ENCODE measurements around the gene PCF11. TPM values are rescaled to one million over a fixed set of nuclear protein-coding genes. Genes with fewer than 3 reads are reported as not detected.

Gene PCF11, protein sequence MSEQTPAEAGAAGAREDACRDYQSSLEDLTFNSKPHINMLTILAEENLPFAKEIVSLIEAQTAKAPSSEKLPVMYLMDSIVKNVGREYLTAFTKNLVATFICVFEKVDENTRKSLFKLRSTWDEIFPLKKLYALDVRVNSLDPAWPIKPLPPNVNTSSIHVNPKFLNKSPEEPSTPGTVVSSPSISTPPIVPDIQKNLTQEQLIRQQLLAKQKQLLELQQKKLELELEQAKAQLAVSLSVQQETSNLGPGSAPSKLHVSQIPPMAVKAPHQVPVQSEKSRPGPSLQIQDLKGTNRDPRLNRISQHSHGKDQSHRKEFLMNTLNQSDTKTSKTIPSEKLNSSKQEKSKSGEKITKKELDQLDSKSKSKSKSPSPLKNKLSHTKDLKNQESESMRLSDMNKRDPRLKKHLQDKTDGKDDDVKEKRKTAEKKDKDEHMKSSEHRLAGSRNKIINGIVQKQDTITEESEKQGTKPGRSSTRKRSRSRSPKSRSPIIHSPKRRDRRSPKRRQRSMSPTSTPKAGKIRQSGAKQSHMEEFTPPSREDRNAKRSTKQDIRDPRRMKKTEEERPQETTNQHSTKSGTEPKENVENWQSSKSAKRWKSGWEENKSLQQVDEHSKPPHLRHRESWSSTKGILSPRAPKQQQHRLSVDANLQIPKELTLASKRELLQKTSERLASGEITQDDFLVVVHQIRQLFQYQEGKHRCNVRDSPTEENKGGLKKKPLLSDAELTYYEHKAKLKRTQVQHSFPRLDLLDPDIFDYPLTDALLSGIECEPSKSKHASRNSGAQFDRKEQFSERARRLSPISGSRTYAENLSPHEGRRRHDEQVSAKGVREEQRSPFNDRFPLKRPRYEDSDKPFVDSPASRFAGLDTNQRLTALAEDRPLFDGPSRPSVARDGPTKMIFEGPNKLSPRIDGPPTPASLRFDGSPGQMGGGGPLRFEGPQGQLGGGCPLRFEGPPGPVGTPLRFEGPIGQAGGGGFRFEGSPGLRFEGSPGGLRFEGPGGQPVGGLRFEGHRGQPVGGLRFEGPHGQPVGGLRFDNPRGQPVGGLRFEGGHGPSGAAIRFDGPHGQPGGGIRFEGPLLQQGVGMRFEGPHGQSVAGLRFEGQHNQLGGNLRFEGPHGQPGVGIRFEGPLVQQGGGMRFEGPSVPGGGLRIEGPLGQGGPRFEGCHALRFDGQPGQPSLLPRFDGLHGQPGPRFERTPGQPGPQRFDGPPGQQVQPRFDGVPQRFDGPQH (N-terminal part only)
- total RNA-seq (2022): 45.0 and 48.8 TPM in 2 replicates
- Bru-seq, nascent RNA: percentile 96 among the genes with signal in this experiment
- percentile 90 among the genes with signal in this experiment for BruChase-seq, experiment 1, labeled RNA remaining after a 6-hour chase
- BruChase-seq, experiment 2, labeled RNA remaining after a 2-hour chase: percentile 96 among the genes with signal in this experiment
- long read RNA-seq, full-length matches to known transcripts: 1 of 8 reads
- long read RNA-seq, partial matches to known transcripts: 4 of 8 reads
- long read RNA-seq, other reads (novel, unspliced or antisense): 3 of 8 reads

DNA sequence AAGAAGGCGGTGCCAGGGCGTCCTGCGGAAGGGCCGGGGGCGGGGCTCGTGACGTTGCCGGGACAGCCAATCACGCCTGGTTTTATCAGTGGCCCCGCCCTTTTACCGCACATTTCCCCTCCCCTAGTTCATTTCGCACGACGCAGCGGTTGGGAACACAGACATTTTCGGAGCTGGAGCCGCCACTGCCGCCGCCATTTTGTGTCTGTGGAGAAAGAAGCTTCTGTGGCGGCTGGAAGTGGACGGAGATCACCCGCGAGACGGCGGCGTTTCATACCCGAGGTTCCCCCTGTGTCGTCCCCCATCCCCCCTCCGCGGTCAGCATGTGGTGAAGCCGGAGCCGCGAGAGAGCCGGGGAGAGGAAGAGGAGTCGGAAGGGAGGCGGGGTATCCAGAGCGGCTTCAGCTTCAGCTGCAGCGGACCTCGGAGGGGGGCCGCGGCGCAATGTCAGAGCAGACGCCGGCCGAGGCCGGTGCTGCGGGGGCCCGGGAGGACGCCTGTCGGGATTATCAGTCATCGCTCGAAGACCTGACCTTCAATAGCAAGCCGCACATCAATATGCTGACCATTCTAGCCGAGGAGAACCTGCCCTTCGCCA lies at the start of gene PCF11:
TSS of gene PCF11 (plus strand) at position 136 of the 598 bp plus-strand sequence. CDS start at position 445, 309 bp downstream.
- Mint-ChIP-seq H3K27me3 (ENCODE audit: unreplicated experiment) (no peaks in the 10 kb centered on the region), H3K27ac (ENCODE audit: unreplicated experiment) (peak within 1 kb of the TSS; percentile 93), H3K4me3 (ENCODE audit: low read depth, unreplicated experiment) (peak within 1 kb of the TSS; percentile 96), H3K36me3 (ENCODE audit: insufficient read depth, unreplicated experiment) (peaks cover 61% of the 10 kb centered on the region), H3K4me1 (ENCODE audit: low read depth, unreplicated experiment) (no peaks in the 10 kb centered on the region), H3K9me3 (ENCODE audit: low read depth, unreplicated experiment) (no peaks in the 10 kb centered on the region)
- no peak for DNase-seq
- BruUV-seq (replicated peaks): TSS peak; percentile 51
- CTCF ChIA-PET: interaction anchor here (0.7 to 1.4 kb wide), 3 partner anchors 20 to 129 kb away, joined by 3 to 12 read pairs (median 3); partner anchors contain the start of gene CCDC90B
- TF ChIP-seq, protein P1, sequence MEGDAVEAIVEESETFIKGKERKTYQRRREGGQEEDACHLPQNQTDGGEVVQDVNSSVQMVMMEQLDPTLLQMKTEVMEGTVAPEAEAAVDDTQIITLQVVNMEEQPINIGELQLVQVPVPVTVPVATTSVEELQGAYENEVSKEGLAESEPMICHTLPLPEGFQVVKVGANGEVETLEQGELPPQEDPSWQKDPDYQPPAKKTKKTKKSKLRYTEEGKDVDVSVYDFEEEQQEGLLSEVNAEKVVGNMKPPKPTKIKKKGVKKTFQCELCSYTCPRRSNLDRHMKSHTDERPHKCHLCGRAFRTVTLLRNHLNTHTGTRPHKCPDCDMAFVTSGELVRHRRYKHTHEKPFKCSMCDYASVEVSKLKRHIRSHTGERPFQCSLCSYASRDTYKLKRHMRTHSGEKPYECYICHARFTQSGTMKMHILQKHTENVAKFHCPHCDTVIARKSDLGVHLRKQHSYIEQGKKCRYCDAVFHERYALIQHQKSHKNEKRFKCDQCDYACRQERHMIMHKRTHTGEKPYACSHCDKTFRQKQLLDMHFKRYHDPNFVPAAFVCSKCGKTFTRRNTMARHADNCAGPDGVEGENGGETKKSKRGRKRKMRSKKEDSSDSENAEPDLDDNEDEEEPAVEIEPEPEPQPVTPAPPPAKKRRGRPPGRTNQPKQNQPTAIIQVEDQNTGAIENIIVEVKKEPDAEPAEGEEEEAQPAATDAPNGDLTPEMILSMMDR (IDR thresholded peaks at IDR 0.05; ENCODE audit: unreplicated experiment): no peak
- intact Hi-C loops (cut with micrococcal nuclease; ENCODE audit: unreplicated experiment): loop anchor here (5.0 to 10.0 kb wide), 3 partner anchors 65 to 252 kb away; partner anchors contain the start of genes DDIAS, PRCP and RAB30

DNA sequence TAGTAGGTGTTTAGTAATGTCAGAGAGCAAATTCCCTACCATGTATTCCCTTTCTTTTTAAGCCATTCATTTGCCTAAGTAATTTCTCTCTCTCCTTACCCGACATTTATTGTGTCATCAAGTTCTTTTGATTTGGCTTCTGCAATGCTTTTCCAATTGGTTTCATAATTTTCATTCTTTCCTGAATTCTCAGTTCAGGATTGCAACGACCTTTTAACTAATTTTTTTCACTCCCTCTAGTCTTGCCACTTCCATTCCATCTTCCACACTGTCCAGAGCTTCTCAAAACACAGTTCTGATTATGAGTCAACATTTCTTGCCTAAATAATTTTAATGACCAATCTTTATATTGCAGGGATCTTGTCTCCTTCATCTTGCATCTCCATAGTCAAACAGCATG lies 44.0 kb upstream of the PCF11 start:
- TF ChIP-seq, protein P1 (IDR thresholded peaks at IDR 0.05; ENCODE audit: unreplicated experiment): no peak
- BruUV-seq (replicated peaks): no TSS peak
- no peak overlapping the region for H3K4me3 Mint-ChIP-seq (ENCODE audit: low read depth, unreplicated experiment)
- H3K27ac Mint-ChIP-seq (ENCODE audit: unreplicated experiment): no peak overlapping the region
- no peaks in the 10 kb centered on the region for H3K27me3 Mint-ChIP-seq (ENCODE audit: unreplicated experiment)
- CTCF ChIA-PET: no interaction called here
- intact Hi-C loops (cut with micrococcal nuclease; ENCODE audit: unreplicated experiment): no loop called here
- H3K36me3 Mint-ChIP-seq (ENCODE audit: insufficient read depth, unreplicated experiment): no peaks in the 10 kb centered on the region
- H3K4me1 Mint-ChIP-seq (ENCODE audit: low read depth, unreplicated experiment): no peaks in the 10 kb centered on the region
- no peaks in the 10 kb centered on the region for H3K9me3 Mint-ChIP-seq (ENCODE audit: low read depth, unreplicated experiment)
- no peak for DNase-seq

DNA sequence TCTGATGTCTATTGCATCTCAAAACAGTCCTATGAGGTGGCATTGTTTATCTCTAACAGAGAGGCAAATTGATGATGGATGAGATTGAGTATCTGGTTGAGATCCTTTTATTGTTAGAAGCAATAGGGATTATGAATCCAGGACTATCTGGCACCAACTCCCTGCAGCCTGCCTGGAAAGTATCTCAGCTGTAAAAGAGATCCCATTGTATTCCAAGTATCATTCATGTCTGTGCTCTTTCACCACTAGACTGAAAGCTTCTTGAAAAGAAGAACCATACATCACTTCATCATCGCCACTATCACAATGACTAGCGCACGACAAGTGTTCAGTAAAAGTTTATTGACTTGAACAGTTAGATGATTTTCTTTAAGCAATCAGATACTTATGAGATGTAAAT lies 41.9 kb upstream of the PCF11 start:
- no peak for DNase-seq
- Mint-ChIP-seq H3K4me3 (ENCODE audit: low read depth, unreplicated experiment) (no peak overlapping the region), H3K9me3 (ENCODE audit: low read depth, unreplicated experiment) (no peaks in the 10 kb centered on the region), H3K36me3 (ENCODE audit: insufficient read depth, unreplicated experiment) (no peaks in the 10 kb centered on the region), H3K27me3 (ENCODE audit: unreplicated experiment) (no peaks in the 10 kb centered on the region), H3K4me1 (ENCODE audit: low read depth, unreplicated experiment) (no peaks in the 10 kb centered on the region), H3K27ac (ENCODE audit: unreplicated experiment) (no peak overlapping the region)
- intact Hi-C loops (cut with micrococcal nuclease; ENCODE audit: unreplicated experiment): no loop called here
- TF ChIP-seq, protein P1 (IDR thresholded peaks at IDR 0.05; ENCODE audit: unreplicated experiment): no peak
- BruUV-seq (replicated peaks): no TSS peak
- CTCF ChIA-PET: no interaction called here

Data from Calu3 (cell line).